ENCODE data around the gene IGFALS.

- TF ChIP-seq CTCF (IDR thresholded peaks at IDR 0.05) (no peak), POLR2A (IDR thresholded peaks at IDR 0.05) (no peak)
Observed at GRCh38 chr16:1781254-1781653, 12.3 kb downstream of the IGFALS start.

All from Peyer's patch (tissue), 4 donors.